Epithelial cell of proximal tubule (primary cell): ENCODE measurements around the gene SP100. TPM values are rescaled to one million over a fixed set of nuclear protein-coding genes. Genes with fewer than 3 reads are reported as not detected.
A peak's percentile ranks its signal among the peaks of the same experiment; 100 is the strongest.
"Not testable (repeated sequence)": the region's sequence is repeated elsewhere in the genome, so short reads cannot be mapped to it uniquely, and the experiment has no call there.

ENCODE experiments used
- DNase-seq: peaks from one replicate; pipeline ENCODE4 v3.0.0-alpha.2; 2011; ENCODE audit warnings: low read depth
- H3K4me3 ChIP-seq: 2 replicates; pipeline ENCODE4 v1.5.1; 2011; ENCODE audit warnings: low read depth, mild to moderate bottlenecking, low read length
- CTCF ChIP-seq: conservative IDR thresholded peaks from 2 replicates; pipeline ENCODE4 v1.5.1; 2012; ENCODE audit warnings: low read depth, mild to moderate bottlenecking, low read length
- total RNA-seq: library from RNA; depleted of rRNA; stranded (reverse); fragments of >200 nt; gene quantifications from 2 replicates; pipeline ENCODE4 v1.2.3, GENCODE V29; 2015

SP100 gene
- total RNA-seq, 1 donor from 2014 or later, result 30.3 TPM

GRCh38 chr2:230400454-230400853 lies 15.5 kb upstream of the SP100 start:
- DNase-seq, result no peak
- H3K4me3 ChIP-seq, result no peak overlapping the region
- TF ChIP-seq CTCF, result no peak

GRCh38 chr2:230401026-230401425 lies 15.0 kb upstream of the SP100 start:
- not testable (repeated sequence) for DNase-seq, H3K4me3 ChIP-seq

GRCh38 chr2:230403746-230404145 lies 12.3 kb upstream of the SP100 start:
- no peak for TF ChIP-seq CTCF
- DNase-seq, result no peak
- no peak overlapping the region for H3K4me3 ChIP-seq

- TF ChIP-seq CTCF, result no peak
- no peak overlapping the region for H3K4me3 ChIP-seq
- no peak for DNase-seq
These were observed 10.2 kb upstream of the SP100 start for GRCh38 chr2:230405824-230406223.

- TF ChIP-seq CTCF, result no peak
- no peak overlapping the region for H3K4me3 ChIP-seq
- DNase-seq, result peak; percentile 36
These were observed 7.7 kb upstream of the SP100 start for GRCh38 chr2:230408244-230408842.

GRCh38 chr2:230409316-230409715 lies 6.7 kb upstream of the SP100 start:
- H3K4me3 ChIP-seq, DNase-seq: not testable (repeated sequence)

- TF ChIP-seq CTCF, result no peak
- H3K4me3 ChIP-seq, result no peak overlapping the region
- DNase-seq, result no peak
These were observed 5.7 kb upstream of the SP100 start for GRCh38 chr2:230410263-230410662.

GRCh38 chr2:230410861-230411569 lies 5.0 kb upstream of the SP100 start:
- TF ChIP-seq CTCF, result no peak
- H3K4me3 ChIP-seq, result peak overlapping the region; percentile 70
- DNase-seq, result no peak
